ENCODE results near the gene APBB2.

- TF ChIP-seq, protein P1, sequence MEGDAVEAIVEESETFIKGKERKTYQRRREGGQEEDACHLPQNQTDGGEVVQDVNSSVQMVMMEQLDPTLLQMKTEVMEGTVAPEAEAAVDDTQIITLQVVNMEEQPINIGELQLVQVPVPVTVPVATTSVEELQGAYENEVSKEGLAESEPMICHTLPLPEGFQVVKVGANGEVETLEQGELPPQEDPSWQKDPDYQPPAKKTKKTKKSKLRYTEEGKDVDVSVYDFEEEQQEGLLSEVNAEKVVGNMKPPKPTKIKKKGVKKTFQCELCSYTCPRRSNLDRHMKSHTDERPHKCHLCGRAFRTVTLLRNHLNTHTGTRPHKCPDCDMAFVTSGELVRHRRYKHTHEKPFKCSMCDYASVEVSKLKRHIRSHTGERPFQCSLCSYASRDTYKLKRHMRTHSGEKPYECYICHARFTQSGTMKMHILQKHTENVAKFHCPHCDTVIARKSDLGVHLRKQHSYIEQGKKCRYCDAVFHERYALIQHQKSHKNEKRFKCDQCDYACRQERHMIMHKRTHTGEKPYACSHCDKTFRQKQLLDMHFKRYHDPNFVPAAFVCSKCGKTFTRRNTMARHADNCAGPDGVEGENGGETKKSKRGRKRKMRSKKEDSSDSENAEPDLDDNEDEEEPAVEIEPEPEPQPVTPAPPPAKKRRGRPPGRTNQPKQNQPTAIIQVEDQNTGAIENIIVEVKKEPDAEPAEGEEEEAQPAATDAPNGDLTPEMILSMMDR (IDR thresholded peaks at IDR 0.05) = no peak
- no peak for TF ChIP-seq POLR2AphosphoS5 (IDR thresholded peaks at IDR 0.05)
- no peak for TF ChIP-seq POLR2A (IDR thresholded peaks at IDR 0.05)
These were observed 16.8 kb downstream of the APBB2 start for GRCh38 chr4:41197495-41197894.
